ENCODE results near the gene FBXW7.

The FBXW7 gene

DNA sequence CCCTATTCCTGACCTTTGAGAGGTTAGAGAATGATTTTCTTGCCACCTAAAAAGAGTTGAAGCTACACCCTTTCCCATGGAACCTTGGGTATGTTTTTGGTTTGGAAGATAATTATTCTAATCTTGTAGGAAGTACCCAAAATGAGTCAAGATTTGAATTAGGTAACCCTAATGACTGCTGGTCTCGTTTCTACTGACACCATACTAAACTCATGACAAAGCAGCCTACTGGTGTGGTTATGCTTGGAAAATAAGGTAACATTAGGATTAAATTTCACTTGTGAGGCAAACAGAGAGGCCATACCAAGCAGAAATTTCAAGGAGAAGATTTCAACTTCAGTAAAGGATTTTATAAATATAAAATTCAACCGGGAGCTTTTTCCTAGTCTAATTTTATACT, 107.9 kb downstream of the FBXW7 start:
- no peak for DNase-seq (ENCODE audit: low read depth, low spot score)

DNA sequence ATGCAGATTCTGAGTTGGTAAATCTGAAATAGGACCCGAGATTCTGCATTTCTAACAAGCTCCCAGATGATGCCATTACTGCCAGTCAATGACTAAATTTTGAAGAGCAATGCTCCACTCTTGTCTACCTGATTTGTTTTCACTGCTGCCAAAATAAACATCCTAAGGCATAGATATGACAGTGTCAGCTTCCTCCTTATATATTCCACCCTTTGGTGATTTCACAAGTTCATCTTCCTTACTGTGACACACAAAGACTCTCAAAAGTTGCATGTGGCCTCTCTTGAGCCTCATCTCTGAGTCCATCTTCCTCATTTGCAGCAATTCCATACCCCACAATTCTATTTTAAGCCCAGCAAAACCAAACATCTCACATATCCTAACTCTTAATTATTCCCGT, 110.9 kb downstream of the FBXW7 start:
- DNase-seq (ENCODE audit: low read depth, low spot score): no peak

DNA sequence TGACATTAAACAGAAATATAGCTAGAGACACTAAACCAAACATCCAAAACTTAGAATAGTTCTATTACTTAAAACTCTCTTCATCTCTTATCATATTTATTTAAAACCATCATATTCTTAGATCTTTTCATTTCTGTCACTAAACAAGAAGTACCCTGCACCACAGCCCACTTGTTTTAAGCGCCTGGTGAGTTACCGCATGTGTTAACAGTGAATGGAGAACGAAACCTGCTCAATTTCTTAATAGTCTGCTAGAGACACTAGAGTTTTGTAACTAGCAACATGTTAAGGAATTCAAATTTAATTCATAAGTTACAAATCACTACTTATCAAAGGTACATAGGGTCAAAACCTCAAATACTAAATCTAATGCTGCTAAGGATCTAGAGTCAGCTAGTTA, 111.5 kb downstream of the FBXW7 start:
- DNase-seq (ENCODE audit: low read depth, low spot score): no peak

DNA sequence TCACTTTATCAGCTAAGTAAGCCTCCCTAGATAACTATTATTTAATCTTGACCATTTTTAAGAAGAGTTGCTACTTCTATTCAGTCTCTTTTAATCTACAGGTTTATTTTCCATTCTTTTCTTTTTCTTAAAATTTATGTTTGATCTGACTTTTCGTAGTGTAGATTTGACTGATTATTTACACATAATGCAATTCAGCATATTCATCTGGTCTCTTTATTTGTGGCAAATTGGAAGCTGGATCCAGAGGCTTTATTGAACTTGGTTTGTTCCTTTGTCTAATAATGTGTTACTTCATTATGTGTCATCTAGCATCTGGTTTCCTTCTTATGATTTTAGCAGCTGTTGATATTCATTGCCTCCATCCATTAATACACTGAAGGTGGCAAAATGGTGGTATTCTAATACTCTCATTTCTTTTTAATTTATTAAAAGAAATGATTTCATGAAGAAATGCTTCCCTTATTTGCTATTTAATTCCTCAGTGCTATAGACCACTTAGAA, 113.0 kb downstream of the FBXW7 start:
- no peak for DNase-seq (ENCODE audit: low read depth, low spot score)

DNA sequence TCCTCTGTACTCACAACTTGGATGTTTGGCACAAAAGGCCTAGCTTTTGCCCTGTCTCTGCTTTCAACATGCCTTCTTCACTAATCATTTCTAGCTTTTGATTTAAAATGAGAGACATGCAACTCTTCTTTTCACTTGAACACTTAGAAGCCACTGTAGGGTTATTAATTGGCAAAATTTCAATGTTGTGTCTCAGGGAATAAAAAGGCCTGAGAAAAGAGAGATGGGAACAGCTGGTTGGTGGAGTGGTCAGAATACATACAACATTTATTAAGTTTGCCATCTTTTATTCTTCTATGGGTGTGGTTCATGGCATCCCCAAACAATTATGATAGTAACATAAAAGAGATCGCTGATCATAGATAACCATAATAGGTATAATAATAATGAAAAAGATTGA, 114.3 kb downstream of the FBXW7 start:
- DNase-seq (ENCODE audit: low read depth, low spot score): no peak

DNA sequence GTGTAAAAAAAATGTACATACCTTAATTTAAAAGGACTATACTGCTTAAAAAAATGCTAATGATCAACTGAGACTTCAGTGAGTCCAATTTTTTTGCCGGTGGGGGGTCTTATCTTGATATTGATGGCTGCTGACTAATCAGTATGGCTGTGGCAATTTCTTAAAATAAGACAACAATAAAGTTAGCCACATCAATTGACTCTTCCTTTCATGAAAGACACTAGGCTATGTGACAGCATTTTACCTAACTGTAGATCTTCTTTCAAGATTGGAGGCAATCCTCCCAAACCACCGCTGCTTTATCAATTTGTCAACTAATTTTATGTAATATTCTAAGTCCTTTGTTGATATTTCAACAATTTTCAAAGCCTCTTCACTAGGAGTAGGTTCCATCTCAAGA, 116.1 kb downstream of the FBXW7 start:
- no peak for DNase-seq (ENCODE audit: low read depth, low spot score)

DNA sequence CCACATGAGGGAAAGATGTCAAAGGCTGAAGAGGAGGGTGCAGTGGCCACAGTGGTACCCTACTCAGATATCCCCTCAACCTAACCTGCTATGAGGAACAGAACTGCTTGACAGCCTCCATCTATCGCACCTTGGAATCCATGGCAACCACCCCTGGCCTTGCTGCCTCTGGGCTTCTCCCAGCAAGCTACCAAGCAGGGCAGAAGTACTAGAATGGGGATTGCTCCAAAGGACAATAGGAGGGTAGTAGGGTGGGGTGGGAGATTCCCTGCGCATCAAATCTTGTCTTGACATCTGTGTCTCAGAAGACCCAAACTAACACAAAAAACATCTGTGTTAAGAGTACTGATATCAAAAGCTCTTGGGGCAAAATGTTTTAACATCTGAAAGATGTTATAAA, 118.2 kb downstream of the FBXW7 start:
- no peak for DNase-seq (ENCODE audit: low read depth, low spot score)

DNA sequence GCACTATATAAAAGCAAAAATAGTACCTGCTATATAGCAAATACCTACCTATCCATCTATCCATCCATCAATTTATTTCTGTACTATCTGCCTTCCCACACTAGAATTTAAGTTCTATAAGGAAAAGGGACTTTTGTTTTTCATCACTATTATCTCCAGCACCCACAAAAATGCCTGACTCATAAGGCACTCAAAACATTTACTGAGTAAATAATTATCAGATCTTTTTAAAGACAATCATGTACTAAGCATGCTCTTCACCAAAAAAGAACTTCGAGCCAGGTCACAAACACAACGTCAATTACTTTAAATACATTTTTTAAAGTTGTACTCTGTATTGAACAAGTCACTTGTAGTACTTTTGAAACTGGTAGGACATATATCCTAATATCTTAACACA, 119.9 kb downstream of the FBXW7 start:
- DNase-seq (ENCODE audit: low read depth, low spot score): no peak

DNA sequence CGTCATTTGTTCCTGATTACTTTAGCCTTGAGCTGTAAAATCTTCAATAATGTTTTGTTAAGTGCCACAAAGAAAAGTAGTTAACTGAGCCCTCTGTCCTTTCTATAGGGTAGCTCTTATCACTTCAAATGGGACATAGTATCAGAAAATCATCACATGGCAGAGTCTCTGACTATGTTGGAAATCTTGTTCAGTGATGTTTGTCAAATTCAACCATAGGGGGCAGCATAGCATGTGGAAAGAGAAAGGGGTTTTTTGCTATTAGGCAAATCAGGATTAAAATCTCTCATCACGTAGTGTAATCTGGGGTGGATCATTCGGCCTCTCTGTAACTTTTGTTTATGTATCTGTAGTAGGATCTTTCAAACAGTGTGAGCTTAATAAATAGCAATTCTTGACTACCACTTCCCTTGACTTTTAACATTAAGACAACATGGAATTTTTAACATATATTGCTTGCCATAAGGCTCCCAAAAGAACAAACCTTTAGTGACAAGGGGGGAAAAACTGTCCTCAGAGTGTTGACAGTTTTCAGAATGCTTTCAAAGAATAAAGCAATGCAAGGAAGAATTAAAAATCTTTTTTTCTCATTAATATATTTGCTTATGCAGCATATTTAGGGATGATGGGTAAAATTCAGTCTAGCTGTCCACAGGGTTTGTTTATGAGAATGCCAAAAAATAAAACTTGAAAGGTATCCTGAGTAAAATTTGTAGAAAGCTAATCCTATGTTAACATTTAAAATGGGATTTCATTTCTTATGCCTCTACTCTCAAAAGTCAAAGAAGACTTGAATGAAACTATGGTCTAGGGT, 127.2 kb downstream of the FBXW7 start:
- DNase-seq (ENCODE audit: low read depth, low spot score): no peak

DNA sequence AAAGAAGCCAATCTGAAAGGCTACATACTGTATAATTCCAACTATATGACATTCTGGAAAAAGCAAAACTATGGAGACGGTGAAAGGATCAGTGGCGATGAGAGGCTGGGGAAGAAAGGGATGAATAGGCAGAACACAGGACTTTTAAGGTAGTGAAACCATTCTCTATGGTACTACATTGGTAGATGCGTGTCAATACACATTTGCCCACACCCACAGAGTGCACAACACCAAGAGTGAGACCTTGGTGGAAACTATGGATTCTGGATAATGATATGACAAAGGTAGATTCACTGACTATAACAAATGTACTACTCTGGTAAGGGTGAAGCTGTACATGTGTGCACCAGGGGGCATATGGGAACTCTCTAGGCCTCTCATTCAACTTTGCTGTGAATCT, 134.5 kb downstream of the FBXW7 start:
- DNase-seq (ENCODE audit: low read depth, low spot score): no peak

DNA sequence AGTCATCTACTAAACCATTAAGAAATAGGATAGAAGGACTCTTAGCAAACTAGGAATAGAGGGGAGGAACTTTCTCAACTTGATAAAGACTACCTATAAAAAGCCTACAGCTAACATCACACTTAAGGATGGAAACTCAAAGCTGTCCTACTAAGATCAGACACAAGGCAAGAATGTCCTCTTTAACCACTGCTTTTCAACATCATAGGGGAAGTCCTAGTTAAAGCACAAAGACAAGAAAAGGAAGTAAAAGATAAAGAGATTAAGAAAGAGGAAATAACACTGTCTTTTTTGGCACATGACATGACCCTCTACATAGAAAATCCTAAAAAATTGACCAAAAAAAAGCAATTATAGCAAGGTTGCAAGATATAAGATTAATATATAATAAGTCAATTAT, 136.6 kb downstream of the FBXW7 start:
- DNase-seq (ENCODE audit: low read depth, low spot score): no peak

DNA sequence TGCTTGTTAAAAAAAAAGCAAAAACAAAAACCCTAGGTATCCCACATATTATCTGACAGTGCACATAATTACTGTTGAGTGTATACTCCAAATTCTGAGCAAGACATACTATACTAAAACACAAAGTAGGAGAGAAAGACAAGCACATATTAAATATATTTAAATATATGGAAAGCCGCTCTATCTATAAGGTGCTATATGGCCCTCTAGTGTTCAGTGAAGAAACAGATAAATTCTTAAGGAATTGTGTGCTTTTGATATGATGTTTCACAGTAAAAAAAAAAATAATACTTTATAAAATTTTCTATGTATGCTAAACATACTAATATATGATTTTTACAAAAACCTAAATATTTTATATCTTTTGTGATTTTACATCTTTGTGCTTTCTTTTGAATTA, 137.8 kb downstream of the FBXW7 start:
- no peak for DNase-seq (ENCODE audit: low read depth, low spot score)

DNA sequence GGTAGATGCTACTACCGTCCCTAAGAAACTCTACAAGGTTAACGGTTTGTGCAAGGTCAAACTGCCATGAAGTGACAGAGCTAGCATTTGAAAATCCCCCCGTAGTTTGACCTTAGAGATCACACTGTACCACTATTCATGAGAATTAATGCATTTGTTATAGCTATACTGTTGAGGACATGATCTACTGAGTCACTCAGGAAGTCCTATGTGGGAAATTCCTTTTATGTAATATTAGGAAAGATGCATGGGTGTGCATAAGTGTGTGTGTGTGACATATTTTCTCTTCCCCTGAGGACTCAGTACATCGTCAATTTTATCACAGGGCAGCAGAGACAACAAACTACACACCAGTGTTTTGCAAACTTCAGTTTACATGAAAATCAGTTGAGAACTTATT, 141.1 kb downstream of the FBXW7 start:
- DNase-seq (ENCODE audit: low read depth, low spot score): no peak

DNA sequence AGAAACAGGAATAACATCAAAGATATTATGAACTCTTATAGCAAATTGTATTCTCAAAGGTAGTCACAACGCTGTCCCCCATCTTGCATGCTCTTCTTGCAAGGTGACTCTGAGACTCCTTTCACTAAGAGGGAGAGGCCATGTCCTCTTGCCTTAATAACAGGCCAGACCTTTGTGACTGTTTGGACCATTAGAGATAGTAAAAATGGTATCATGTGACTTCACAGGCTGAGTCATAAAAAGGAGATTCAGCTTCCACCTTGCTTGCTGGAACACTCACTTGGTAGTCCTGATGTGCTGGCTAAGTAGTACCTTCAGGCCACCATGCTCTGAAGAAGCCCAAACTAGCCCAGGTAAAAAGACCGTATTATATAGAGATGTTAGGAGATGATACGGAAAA, 143.8 kb downstream of the FBXW7 start:
- DNase-seq (ENCODE audit: low read depth, low spot score): no peak

DNA sequence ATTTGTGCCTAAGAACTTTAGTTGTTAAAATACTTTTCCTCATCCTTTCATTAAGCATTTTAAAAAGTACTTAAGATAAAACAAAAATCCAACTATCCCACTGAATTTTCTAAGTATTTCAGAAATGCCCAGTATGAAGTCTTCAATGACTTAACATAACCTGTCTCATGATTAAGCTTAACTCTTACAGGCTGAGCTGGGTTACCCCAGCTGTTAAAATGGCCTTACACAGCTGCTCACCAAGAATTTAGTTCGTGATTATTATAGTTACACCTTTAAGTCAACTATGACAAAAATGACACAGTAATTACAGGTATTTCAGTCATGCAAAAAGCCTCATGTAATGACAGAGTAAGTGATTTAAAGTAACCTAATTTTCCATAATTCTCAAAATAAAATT, 145.7 kb downstream of the FBXW7 start:
- DNase-seq (ENCODE audit: low read depth, low spot score): no peak

DNA sequence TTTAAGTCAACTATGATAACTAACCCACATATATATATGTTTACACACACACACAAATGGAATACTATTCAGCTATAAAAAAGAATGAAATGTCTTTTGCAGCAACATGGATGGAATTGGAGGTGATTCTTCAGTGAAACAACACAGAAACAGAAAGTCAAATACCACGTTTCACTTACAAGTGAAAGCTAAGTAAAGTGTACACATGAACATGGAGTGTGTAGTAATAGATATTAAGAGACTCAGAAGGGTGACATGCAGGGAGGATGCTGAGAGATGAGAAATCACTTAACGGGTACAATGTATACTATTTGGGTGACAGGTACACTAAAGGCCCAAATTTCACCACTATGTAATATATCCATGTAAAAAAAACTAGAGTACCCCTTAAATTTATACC, 146.5 kb downstream of the FBXW7 start:
- no peak for DNase-seq (ENCODE audit: low read depth, low spot score)

DNA sequence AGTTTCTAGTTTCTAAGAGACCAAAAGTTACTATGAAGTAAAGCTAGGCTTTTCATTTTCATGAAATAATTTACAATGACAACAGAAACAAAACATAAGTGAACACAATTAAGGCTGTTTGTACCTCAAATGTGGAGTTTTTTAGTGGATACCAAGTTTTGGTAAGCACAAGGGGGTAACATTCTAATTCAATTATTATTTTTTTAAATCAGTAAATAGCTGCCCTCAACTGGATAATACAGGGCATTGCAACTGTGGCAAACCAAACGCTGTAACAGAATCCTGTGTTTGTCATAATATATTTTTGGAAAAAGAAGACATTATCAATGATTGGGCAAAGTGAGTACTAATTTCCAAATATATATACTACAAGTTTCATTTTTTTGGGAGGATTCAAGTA, 150.3 kb downstream of the FBXW7 start:
- no peak for DNase-seq (ENCODE audit: low read depth, low spot score)

DNA sequence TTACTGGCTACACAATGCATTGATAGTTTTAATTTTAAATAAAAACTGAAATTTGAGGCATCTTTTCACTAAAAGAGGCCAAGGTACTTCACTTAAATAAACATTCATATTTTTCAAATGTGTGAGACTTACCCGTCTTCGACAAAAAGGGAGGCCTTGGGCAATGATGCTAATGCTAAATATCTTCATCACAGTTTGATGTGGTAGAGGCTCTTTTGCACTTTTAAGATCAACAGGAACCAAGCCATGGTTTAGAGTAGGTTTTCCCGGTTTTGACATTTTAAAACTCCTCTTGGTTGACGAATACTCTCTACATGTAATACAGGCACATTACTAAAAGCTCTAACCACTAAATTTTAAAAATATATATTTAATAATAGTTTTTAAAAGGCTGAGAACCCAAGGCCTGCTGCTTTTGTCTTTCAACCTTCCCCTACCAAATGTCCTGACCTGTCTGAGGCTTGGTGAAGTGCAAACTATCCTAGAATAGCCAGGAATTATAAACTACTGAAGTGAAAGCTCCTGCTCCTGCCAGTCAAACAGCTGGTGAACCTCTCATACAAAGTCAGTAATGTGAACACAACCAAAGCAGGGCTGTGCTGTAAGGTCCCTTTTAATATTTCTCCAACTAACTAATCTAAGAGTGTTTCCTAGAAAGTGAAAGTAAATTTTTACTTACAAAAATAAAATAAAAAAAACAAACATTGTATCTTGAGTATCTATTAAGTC, 153.7 kb downstream of the FBXW7 start:
- DNase-seq (ENCODE audit: low read depth, low spot score): no peak

DNA sequence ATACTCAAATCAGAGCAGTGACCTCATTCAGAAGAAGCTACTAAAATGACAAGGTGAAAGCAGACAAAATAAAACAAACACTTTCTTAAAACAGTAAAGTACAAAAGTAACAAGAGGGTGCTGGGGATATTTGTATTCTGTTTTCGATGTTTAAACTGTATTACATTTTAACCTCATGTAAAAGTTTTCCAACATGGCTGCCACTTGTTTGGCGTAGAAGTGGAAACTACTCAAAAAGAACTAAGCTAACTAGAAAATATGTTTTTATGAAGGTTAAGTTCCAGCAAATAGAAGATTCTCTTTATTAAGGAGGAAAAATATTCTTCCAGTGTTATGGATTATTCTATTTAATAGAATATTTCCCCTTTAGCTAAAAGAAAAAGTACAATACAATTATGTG, 155.0 kb downstream of the FBXW7 start:
- no peak for DNase-seq (ENCODE audit: low read depth, low spot score)

DNA sequence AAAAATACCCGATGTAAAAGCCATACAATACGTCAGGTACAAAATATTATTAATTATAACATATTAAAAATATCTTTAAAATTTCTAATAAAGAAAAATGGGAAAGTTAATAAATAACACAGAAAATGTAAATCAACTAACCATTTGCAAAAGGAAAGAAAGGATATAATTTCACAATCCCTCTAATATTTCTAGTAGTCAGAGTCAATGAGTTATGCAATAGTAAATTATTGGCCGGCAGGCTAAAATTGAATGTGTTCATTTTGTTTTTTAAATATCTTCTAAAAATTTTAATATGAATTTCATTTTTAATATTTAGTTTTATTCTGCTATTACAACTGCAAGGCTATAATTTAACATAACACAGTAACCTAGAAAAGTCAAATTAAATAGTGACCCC, 155.7 kb downstream of the FBXW7 start:
- DNase-seq (ENCODE audit: low read depth, low spot score): no peak

DNA sequence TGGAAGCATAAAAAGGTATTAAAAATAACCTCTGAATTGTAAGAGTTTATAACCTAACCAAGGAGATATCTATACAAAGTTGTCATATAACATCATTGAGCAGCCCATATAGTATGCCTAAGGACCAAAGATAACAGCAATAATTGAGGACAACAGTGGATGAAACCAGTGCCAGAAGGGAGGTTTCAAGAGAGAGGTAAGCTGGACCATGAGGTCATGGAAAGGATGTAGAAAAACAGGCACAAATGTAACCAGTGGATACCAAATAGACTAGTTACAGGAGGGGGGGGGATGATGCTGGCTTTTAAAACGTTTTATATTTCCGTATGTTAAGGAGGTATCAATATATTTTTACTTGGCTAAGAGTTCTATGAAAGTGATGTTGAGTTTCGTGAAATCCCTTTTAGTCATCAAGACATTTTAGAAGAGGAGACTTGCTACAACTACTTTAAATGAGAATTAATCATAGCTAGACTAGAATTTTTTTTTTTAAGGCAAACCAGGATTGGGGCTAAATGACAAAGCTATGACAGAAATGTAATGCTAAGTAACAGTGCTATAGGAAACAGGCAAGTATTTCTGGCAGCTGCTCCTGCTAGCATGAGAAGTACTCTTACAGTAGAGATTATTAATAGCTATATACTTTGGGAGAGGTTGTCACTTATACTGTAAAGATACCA, 161.1 kb downstream of the FBXW7 start:
- DNase-seq (ENCODE audit: low read depth, low spot score): no peak

DNA sequence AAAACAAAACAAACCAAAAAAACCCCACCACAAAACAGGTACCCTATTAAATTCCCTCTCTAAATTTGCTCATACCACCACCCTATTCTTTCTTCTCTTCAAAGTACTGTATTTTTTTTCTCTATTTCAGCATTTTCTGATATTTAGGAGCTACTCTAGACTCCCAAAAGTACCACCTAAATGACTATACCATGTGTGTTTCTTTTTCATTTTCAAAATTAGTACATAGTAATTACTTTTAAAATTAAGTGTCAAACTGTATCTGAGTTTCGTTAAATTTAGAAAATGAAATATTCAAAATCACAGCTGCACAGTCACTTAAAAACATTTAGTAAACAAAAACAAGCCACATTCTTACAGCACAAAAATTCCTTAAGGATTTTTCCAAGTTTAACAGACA, 161.7 kb downstream of the FBXW7 start:
- no peak for DNase-seq (ENCODE audit: low read depth, low spot score)

DNA sequence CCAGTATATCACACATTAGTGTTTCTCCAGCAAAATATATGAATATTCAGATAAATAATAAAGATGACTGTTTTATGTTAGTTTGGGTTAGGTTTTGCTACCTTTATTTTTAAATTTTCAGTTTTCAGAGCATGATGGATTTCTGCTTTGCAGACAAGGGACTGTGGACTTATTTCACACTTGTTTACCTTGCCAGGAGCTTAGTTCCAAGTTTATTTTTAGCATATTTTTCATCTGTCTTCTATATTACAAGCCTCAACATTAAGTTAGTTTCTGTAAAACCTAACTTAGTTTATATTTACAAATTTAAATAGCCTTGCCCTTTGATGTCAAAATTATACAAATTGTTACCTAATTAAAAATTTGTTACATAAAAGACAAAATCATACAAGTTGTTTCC, 163.4 kb downstream of the FBXW7 start:
- no peak for DNase-seq (ENCODE audit: low read depth, low spot score)

Measured in activated naive CD8-positive, alpha-beta T cell treated with anti-CD3 and anti-CD28 coated beads, Interleukin-2, amount 50 U/mL, for 16 hours (primary cell).